ENCODE measurements around the gene FMNL2.

The FMNL2 gene

DNA sequence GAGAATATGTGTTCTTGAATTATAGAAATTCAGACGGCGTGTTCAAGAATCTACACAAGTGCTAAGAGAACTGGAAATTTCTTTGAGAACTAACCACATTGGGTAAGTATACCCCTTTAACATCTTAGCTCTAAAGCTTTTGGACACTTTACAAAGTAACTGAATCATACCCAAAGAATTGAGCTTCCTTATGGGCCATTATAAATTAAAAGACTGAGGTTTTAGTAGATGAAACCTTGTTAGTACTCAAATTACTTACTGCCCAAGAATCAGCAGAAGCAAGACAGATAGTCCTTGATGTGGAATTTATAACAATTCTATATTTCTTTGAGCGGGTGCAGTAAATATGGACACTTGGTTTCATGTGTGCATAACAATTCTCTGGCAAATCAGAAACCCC lies 214.0 kb downstream of the FMNL2 start:
- Histone ChIP-seq H3K36me3 (ENCODE audit: insufficient read depth, low read length) (no peaks in the 10 kb centered on the region), H3K9me2 (ENCODE audit: low read depth, low read length) (no peaks in the 10 kb centered on the region), H3K4me3 (ENCODE audit: low read depth, low read length, poor library complexity, severe bottlenecking) (no peak overlapping the region), H3K27ac (ENCODE audit: low read depth, low read length, poor library complexity, severe bottlenecking) (no peak overlapping the region), H3K4me1 (ENCODE audit: insufficient read depth, low read length, severe bottlenecking) (no peaks in the 10 kb centered on the region), H3K9me3 (ENCODE audit: low read length) (no peaks in the 10 kb centered on the region), H3F3A (ENCODE audit: insufficient read depth, low read length) (no peaks in the 10 kb centered on the region), H4K20me1 (ENCODE audit: insufficient read depth, low read length) (no peaks in the 10 kb centered on the region), H3K27me3 (ENCODE audit: insufficient read depth, low read length) (0 out of 2 replicates have a peak, but pooled peaks cover 4% of the 10 kb centered on the region), H3K9ac (ENCODE audit: low read length) (no peak overlapping the region), H3K79me2 (ENCODE audit: insufficient read depth, low read length) (no peaks in the 10 kb centered on the region), H3K4me2 (ENCODE audit: low read length) (no peak overlapping the region), H2AFZ (ENCODE audit: low read length) (no peak overlapping the region)
- TF ChIP-seq, protein P1, sequence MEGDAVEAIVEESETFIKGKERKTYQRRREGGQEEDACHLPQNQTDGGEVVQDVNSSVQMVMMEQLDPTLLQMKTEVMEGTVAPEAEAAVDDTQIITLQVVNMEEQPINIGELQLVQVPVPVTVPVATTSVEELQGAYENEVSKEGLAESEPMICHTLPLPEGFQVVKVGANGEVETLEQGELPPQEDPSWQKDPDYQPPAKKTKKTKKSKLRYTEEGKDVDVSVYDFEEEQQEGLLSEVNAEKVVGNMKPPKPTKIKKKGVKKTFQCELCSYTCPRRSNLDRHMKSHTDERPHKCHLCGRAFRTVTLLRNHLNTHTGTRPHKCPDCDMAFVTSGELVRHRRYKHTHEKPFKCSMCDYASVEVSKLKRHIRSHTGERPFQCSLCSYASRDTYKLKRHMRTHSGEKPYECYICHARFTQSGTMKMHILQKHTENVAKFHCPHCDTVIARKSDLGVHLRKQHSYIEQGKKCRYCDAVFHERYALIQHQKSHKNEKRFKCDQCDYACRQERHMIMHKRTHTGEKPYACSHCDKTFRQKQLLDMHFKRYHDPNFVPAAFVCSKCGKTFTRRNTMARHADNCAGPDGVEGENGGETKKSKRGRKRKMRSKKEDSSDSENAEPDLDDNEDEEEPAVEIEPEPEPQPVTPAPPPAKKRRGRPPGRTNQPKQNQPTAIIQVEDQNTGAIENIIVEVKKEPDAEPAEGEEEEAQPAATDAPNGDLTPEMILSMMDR (IDR thresholded peaks at IDR 0.05; ENCODE audit: low read length), result no peak
- no peak for TF ChIP-seq EZH2 (IDR thresholded peaks at IDR 0.05; ENCODE audit: borderline replicate concordance, low read length)

- no peaks in the 10 kb centered on the region for H3K4me1 ChIP-seq (ENCODE audit: insufficient read depth, low read length, severe bottlenecking)
- TF ChIP-seq EZH2 (IDR thresholded peaks at IDR 0.05; ENCODE audit: borderline replicate concordance, low read length), result no peak
- TF ChIP-seq, protein P1 (IDR thresholded peaks at IDR 0.05; ENCODE audit: low read length), result no peak
- no peak overlapping the region for H3K4me2 ChIP-seq (ENCODE audit: low read length)
These were observed 214.4 kb downstream of the FMNL2 start for GRCh38 chr2:152549423-152549822.

GRCh38 chr2:152550386-152550785 lies 215.4 kb downstream of the FMNL2 start:
- Histone ChIP-seq H3F3A (ENCODE audit: insufficient read depth, low read length) (no peaks in the 10 kb centered on the region), H3K9ac (ENCODE audit: low read length) (no peak overlapping the region), H3K4me3 (ENCODE audit: low read depth, low read length, poor library complexity, severe bottlenecking) (no peak overlapping the region), H3K36me3 (ENCODE audit: insufficient read depth, low read length) (no peaks in the 10 kb centered on the region), H3K79me2 (ENCODE audit: insufficient read depth, low read length) (no peaks in the 10 kb centered on the region), H3K9me2 (ENCODE audit: low read depth, low read length) (no peaks in the 10 kb centered on the region), H4K20me1 (ENCODE audit: insufficient read depth, low read length) (no peaks in the 10 kb centered on the region), H3K4me2 (ENCODE audit: low read length) (no peak overlapping the region), H2AFZ (ENCODE audit: low read length) (no peak overlapping the region), H3K9me3 (ENCODE audit: low read length) (no peaks in the 10 kb centered on the region), H3K27ac (ENCODE audit: low read depth, low read length, poor library complexity, severe bottlenecking) (no peak overlapping the region), H3K27me3 (ENCODE audit: insufficient read depth, low read length) (0 out of 2 replicates have a peak, but pooled peaks cover 4% of the 10 kb centered on the region), H3K4me1 (ENCODE audit: insufficient read depth, low read length, severe bottlenecking) (no peaks in the 10 kb centered on the region)
- TF ChIP-seq, protein P1 (IDR thresholded peaks at IDR 0.05; ENCODE audit: low read length), result no peak
- no peak for TF ChIP-seq EZH2 (IDR thresholded peaks at IDR 0.05; ENCODE audit: borderline replicate concordance, low read length)

More at GRCh38 chr2:152549423-152549822, 214.4 kb downstream of the FMNL2 start:
- Histone ChIP-seq H3K4me3 (ENCODE audit: low read depth, low read length, poor library complexity, severe bottlenecking) (no peak overlapping the region), H3K27me3 (ENCODE audit: insufficient read depth, low read length) (0 out of 2 replicates have a peak, but pooled peaks cover 4% of the 10 kb centered on the region), H2AFZ (ENCODE audit: low read length) (no peak overlapping the region), H3F3A (ENCODE audit: insufficient read depth, low read length) (no peaks in the 10 kb centered on the region), H3K36me3 (ENCODE audit: insufficient read depth, low read length) (no peaks in the 10 kb centered on the region), H3K79me2 (ENCODE audit: insufficient read depth, low read length) (no peaks in the 10 kb centered on the region), H3K27ac (ENCODE audit: low read depth, low read length, poor library complexity, severe bottlenecking) (no peak overlapping the region), H3K9ac (ENCODE audit: low read length) (no peak overlapping the region), H3K9me3 (ENCODE audit: low read length) (no peaks in the 10 kb centered on the region), H3K9me2 (ENCODE audit: low read depth, low read length) (no peaks in the 10 kb centered on the region), H4K20me1 (ENCODE audit: insufficient read depth, low read length) (no peaks in the 10 kb centered on the region)
